Measurements from ENCODE around the gene SUPT16H.

The SUPT16H gene

DNA sequence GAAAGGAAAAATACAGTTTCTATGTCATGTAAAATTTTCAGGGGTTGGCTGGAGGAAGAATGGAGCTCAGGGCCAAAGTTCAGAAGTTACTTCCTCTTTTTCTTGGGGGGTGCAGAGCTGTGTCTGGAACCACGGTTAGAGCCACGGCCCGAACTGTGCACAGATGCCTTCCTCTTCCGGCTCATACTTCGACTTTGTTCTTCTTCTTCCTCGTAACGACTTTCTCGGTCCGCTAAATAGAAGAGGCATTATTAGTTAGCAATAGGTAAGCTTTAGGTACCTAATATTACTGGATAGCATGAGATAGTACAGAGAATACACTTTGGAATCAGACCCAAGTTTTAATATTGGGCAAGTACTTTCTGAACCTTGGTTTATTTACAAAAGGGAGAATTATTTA is 31.2 kb downstream of the SUPT16H start:
- Histone ChIP-seq H3K9ac (ENCODE audit: low read length) (no peak overlapping the region), H3K4me2 (ENCODE audit: low read depth, low read length, poor library complexity, severe bottlenecking) (no peak overlapping the region)

GRCh38 chr14:21350539-21350938 is 33.3 kb downstream of the SUPT16H start:
- Histone ChIP-seq H3K4me2 (ENCODE audit: low read depth, low read length, poor library complexity, severe bottlenecking) (no peak overlapping the region), H3K9me3 (ENCODE audit: insufficient read depth, low read length) (no peaks in the 10 kb centered on the region), H3K79me2 (ENCODE audit: insufficient read depth, low read length) (no peaks in the 10 kb centered on the region), H3K9me2 (replicated peaks; ENCODE audit: insufficient read depth, low read length) (no peaks in the 10 kb centered on the region), H4K20me1 (ENCODE audit: low read depth, low read length) (no peaks in the 10 kb centered on the region), H3K4me3 (ENCODE audit: insufficient read depth, low read length, poor library complexity, severe bottlenecking) (no peak overlapping the region), H3K27ac (ENCODE audit: low read depth, low read length) (no peak overlapping the region), H2AFZ (ENCODE audit: low read depth, low read length, severe bottlenecking) (no peak overlapping the region), H3K27me3 (ENCODE audit: low read length) (no peaks in the 10 kb centered on the region), H3K9ac (ENCODE audit: low read length) (no peak overlapping the region), H3K36me3 (ENCODE audit: low read length) (peaks cover 37% of the 10 kb centered on the region), H3F3A (ENCODE audit: insufficient read depth) (peaks cover 40% of the 10 kb centered on the region)
- TF ChIP-seq EZH2phosphoT487 (conservative IDR thresholded peaks at IDR 0.05; ENCODE audit: low read length) = no peak
- no peak for TF ChIP-seq CTCF (IDR thresholded peaks at IDR 0.05; ENCODE audit: insufficient read depth, low read length, poor library complexity, severe bottlenecking)

More for the DNA sequence above, 31.2 kb downstream of the SUPT16H start:
- no peak overlapping the region for H2AFZ ChIP-seq (ENCODE audit: low read depth, low read length, severe bottlenecking)
- no peak overlapping the region for H3K4me3 ChIP-seq (ENCODE audit: insufficient read depth, low read length, poor library complexity, severe bottlenecking)
- H3K79me2 ChIP-seq (ENCODE audit: insufficient read depth, low read length) = no peaks in the 10 kb centered on the region
- H3K27ac ChIP-seq (ENCODE audit: low read depth, low read length) = no peak overlapping the region
- no peaks in the 10 kb centered on the region for H3K27me3 ChIP-seq (ENCODE audit: low read length)
- no peak for TF ChIP-seq CTCF (IDR thresholded peaks at IDR 0.05; ENCODE audit: insufficient read depth, low read length, poor library complexity, severe bottlenecking)
- H4K20me1 ChIP-seq (ENCODE audit: low read depth, low read length) = no peaks in the 10 kb centered on the region
- H3K9me3 ChIP-seq (ENCODE audit: insufficient read depth, low read length) = no peaks in the 10 kb centered on the region
- H3K36me3 ChIP-seq (ENCODE audit: low read length) = peaks cover 53% of the 10 kb centered on the region
- peaks cover 40% of the 10 kb centered on the region for H3F3A ChIP-seq (ENCODE audit: insufficient read depth)
- no peaks in the 10 kb centered on the region for H3K9me2 ChIP-seq (replicated peaks; ENCODE audit: insufficient read depth, low read length)

- Histone ChIP-seq H3K27me3 (ENCODE audit: low read length) (no peaks in the 10 kb centered on the region), H3F3A (ENCODE audit: insufficient read depth) (peaks cover 21% of the 10 kb centered on the region), H3K9me3 (ENCODE audit: insufficient read depth, low read length) (no peaks in the 10 kb centered on the region), H3K9ac (ENCODE audit: low read length) (no peak overlapping the region), H3K27ac (ENCODE audit: low read depth, low read length) (no peak overlapping the region), H2AFZ (ENCODE audit: low read depth, low read length, severe bottlenecking) (no peak overlapping the region), H3K9me2 (replicated peaks; ENCODE audit: insufficient read depth, low read length) (no peaks in the 10 kb centered on the region), H3K79me2 (ENCODE audit: insufficient read depth, low read length) (no peaks in the 10 kb centered on the region), H3K36me3 (ENCODE audit: low read length) (peaks cover 12% of the 10 kb centered on the region), H3K4me2 (ENCODE audit: low read depth, low read length, poor library complexity, severe bottlenecking) (no peak overlapping the region), H3K4me3 (ENCODE audit: insufficient read depth, low read length, poor library complexity, severe bottlenecking) (no peak overlapping the region), H4K20me1 (ENCODE audit: low read depth, low read length) (no peaks in the 10 kb centered on the region)
- TF ChIP-seq CTCF (IDR thresholded peaks at IDR 0.05; ENCODE audit: insufficient read depth, low read length, poor library complexity, severe bottlenecking) = no peak
Observed at GRCh38 chr14:21347201-21347600, 36.6 kb downstream of the SUPT16H start.
